SK-N-SH treated with all-trans-retinoic acid at 6 μM for 48 hours (cell line): ENCODE results near the gene SLC6A6.

ENCODE experiments used
- ATAC-seq: fragments of 200-7000 bp; cut with Tn5 transposase; 3 replicates; pipeline ENCODE4 v1.9.1; 2020; ENCODE audit warnings: mild to moderate bottlenecking, moderate library complexity
- ARNTL ChIP-seq: fragments of 450-650 bp; formaldehyde crosslinking; IDR thresholded peaks from 2 replicates; pipeline ENCODE4 v1.5.0; 2020; ENCODE audit warnings: low read depth, mild to moderate bottlenecking, moderate library complexity, borderline replicate concordance
- BACH2 ChIP-seq: fragments of 250-450 bp; sonication (Bioruptor Pico); IDR thresholded peaks from 2 replicates; pipeline ENCODE4 v1.9.0; 2021; ENCODE audit warnings: mild to moderate bottlenecking, borderline replicate concordance
- CSDC2 ChIP-seq: fragments of 250-450 bp; sonication (Bioruptor Pico); IDR thresholded peaks from 2 replicates; pipeline ENCODE4 v1.5.0; 2020; ENCODE audit warnings: mild to moderate bottlenecking, moderate library complexity
- ESRRG ChIP-seq: fragments of 250-450 bp; sonication (Bioruptor Pico); IDR thresholded peaks from 2 replicates; pipeline ENCODE4 v1.6.1; 2021; ENCODE audit warnings: mild to moderate bottlenecking
- ISL1 ChIP-seq: fragments of 250-450 bp; sonication (Bioruptor Pico); IDR thresholded peaks from 2 replicates; pipeline ENCODE4 v2.1.2; 2022; ENCODE audit warnings: mild to moderate bottlenecking, moderate library complexity
- OSR1 ChIP-seq: fragments of 250-450 bp; sonication (Bioruptor Pico); IDR thresholded peaks from 2 replicates; pipeline ENCODE4 v1.8.0; 2022; ENCODE audit warnings: moderate library complexity, mild to moderate bottlenecking, inconsistent platforms
- PPARA ChIP-seq: fragments of 250-450 bp; sonication (Bioruptor Pico); IDR thresholded peaks from 2 replicates; pipeline ENCODE4 v1.5.0; 2020; ENCODE audit warnings: mild to moderate bottlenecking, borderline replicate concordance
- RARB ChIP-seq: fragments of 250-450 bp; sonication (Bioruptor Pico); IDR thresholded peaks from 2 replicates; pipeline ENCODE4 v1.8.0; 2021; ENCODE audit warnings: mild to moderate bottlenecking, moderate library complexity
- TCF4 ChIP-seq: fragments of 250-450 bp; sonication (Bioruptor Pico); IDR thresholded peaks from 2 replicates; pipeline ENCODE4 v1.8.0; 2021; ENCODE audit warnings: mild to moderate bottlenecking, moderate library complexity, borderline replicate concordance
- TOX ChIP-seq: fragments of 250-450 bp; sonication (Bioruptor Pico); IDR thresholded peaks from 2 replicates; pipeline ENCODE4 v1.8.0; 2021; ENCODE audit warnings: mild to moderate bottlenecking, moderate library complexity, borderline replicate concordance
- ZC3H10 ChIP-seq: fragments of 250-450 bp; sonication (Bioruptor Pico); IDR thresholded peaks from 2 replicates; pipeline ENCODE4 v1.5.1; 2021; ENCODE audit warnings: mild to moderate bottlenecking, moderate library complexity
- ZNF70 ChIP-seq: fragments of 450-650 bp; formaldehyde crosslinking; IDR thresholded peaks from 2 replicates; pipeline ENCODE4 v1.5.0; 2020; ENCODE audit warnings: mild to moderate bottlenecking, moderate library complexity
- TF ChIP-seq, protein P1 (sequence below): fragments of 250-450 bp; sonication (Bioruptor Pico); IDR thresholded peaks from 2 replicates; pipeline ENCODE4 v1.8.0; 2020; ENCODE audit warnings: mild to moderate bottlenecking, moderate library complexity, borderline replicate concordance
- TF ChIP-seq, protein P2 (sequence below): fragments of 250-450 bp; sonication (Bioruptor Pico); IDR thresholded peaks from 2 replicates; pipeline ENCODE4 v1.5.0; 2020; ENCODE audit warnings: mild to moderate bottlenecking, moderate library complexity
- TF ChIP-seq, protein P3 (sequence below): fragments of 250-450 bp; sonication (Bioruptor Pico); IDR thresholded peaks from 2 replicates; pipeline ENCODE4 v1.5.1; 2020; ENCODE audit warnings: low read depth, mild to moderate bottlenecking, moderate library complexity
- TF ChIP-seq, protein P4 (sequence below): fragments of 250-450 bp; sonication (Bioruptor Pico); IDR thresholded peaks from 2 replicates; pipeline ENCODE4 v1.8.0; 2021; ENCODE audit warnings: low read depth, mild to moderate bottlenecking, moderate library complexity, borderline replicate concordance

Gene SLC6A6

DNA sequence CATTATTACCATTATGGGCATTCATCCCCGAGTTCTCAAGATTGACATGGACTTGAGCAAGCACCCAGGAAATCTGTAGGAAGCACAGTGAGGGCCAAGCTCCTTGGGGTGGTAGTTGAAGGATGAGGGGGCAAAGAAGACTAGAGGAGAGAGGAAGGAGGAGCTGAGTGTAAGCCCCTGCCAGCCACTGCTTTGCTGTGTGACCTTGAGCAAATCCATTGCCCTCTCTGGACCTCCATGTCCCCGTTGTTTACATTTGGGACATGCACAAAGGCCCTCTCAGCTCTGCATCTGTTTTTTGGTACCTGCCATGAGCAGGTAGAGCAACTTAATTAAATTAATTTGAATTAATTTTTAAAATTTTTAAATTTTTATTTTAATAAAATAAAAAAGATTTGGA, 33.5 kb upstream of the SLC6A6 start (continued):
- TF ChIP-seq, protein P1, sequence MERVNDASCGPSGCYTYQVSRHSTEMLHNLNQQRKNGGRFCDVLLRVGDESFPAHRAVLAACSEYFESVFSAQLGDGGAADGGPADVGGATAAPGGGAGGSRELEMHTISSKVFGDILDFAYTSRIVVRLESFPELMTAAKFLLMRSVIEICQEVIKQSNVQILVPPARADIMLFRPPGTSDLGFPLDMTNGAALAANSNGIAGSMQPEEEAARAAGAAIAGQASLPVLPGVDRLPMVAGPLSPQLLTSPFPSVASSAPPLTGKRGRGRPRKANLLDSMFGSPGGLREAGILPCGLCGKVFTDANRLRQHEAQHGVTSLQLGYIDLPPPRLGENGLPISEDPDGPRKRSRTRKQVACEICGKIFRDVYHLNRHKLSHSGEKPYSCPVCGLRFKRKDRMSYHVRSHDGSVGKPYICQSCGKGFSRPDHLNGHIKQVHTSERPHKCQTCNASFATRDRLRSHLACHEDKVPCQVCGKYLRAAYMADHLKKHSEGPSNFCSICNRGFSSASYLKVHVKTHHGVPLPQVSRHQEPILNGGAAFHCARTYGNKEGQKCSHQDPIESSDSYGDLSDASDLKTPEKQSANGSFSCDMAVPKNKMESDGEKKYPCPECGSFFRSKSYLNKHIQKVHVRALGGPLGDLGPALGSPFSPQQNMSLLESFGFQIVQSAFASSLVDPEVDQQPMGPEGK (CRISPR knock-in tag) = no peak

DNA sequence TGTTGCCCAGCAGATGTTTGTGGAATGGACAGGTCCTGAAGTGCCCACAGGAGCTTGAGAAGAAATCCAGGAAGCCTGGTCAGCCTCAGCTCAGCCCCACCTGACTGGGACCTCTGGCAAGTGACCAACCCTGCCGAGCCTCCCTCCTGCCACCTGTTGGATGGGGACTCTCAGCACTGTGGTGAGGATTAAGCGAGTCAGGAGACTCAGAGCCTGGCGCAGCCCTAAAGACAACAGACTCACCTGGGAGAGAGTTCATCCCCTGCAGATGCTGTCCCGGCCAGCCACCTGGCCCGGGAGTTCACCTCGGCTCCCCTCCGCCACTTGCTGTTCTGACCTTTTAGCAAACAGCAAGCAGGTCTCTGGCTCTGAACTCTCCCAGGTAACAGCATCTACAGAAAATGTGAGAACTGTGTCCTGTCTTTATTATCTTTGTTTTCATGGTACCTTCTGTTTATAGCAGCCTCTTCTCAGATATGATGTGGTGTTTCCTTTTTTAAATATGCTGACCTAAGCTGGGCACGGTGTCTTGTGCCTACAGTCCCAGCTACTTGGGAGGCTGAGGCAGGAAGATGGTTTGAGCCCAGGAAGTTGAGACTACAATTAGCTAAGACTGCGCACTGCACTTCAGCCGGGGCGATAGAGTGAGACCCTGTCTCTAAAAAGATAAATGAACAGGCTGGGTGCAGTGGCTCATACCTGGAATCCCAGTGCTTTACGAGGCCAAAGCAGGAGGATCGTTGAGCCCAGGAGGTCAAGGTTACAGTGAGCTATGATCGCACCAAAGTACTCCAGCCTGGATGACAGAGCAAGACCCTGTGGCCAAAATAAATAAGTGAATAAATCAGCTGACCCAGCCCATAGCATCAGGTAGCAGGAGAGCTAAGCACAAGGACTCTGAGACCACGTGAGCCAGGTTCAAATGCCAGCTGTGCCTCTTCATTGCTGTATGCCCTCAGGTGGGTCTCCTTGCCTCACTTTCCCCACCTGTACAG, 32.4 kb upstream of the SLC6A6 start:
- TF ChIP-seq TCF4 (no peak), PPARA (CRISPR knock-in tag) (no peak), ESRRG (no peak), RARB (CRISPR knock-in tag) (no peak), ZNF70 (CRISPR knock-in tag) (no peak), CSDC2 (CRISPR knock-in tag) (no peak), ARNTL (no peak), ZC3H10 (CRISPR knock-in tag) (no peak)
- TF ChIP-seq, protein P2, sequence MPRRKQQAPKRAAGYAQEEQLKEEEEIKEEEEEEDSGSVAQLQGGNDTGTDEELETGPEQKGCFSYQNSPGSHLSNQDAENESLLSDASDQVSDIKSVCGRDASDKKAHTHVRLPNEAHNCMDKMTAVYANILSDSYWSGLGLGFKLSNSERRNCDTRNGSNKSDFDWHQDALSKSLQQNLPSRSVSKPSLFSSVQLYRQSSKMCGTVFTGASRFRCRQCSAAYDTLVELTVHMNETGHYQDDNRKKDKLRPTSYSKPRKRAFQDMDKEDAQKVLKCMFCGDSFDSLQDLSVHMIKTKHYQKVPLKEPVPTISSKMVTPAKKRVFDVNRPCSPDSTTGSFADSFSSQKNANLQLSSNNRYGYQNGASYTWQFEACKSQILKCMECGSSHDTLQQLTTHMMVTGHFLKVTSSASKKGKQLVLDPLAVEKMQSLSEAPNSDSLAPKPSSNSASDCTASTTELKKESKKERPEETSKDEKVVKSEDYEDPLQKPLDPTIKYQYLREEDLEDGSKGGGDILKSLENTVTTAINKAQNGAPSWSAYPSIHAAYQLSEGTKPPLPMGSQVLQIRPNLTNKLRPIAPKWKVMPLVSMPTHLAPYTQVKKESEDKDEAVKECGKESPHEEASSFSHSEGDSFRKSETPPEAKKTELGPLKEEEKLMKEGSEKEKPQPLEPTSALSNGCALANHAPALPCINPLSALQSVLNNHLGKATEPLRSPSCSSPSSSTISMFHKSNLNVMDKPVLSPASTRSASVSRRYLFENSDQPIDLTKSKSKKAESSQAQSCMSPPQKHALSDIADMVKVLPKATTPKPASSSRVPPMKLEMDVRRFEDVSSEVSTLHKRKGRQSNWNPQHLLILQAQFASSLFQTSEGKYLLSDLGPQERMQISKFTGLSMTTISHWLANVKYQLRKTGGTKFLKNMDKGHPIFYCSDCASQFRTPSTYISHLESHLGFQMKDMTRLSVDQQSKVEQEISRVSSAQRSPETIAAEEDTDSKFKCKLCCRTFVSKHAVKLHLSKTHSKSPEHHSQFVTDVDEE = no peak
- TF ChIP-seq, protein P3, sequence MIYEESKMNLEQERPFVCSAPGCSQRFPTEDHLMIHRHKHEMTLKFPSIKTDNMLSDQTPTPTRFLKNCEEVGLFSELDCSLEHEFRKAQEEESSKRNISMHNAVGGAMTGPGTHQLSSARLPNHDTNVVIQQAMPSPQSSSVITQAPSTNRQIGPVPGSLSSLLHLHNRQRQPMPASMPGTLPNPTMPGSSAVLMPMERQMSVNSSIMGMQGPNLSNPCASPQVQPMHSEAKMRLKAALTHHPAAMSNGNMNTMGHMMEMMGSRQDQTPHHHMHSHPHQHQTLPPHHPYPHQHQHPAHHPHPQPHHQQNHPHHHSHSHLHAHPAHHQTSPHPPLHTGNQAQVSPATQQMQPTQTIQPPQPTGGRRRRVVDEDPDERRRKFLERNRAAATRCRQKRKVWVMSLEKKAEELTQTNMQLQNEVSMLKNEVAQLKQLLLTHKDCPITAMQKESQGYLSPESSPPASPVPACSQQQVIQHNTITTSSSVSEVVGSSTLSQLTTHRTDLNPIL (CRISPR knock-in tag) = no peak
- TF ChIP-seq, protein P1 (CRISPR knock-in tag) = no peak
- no peak for ATAC-seq

DNA sequence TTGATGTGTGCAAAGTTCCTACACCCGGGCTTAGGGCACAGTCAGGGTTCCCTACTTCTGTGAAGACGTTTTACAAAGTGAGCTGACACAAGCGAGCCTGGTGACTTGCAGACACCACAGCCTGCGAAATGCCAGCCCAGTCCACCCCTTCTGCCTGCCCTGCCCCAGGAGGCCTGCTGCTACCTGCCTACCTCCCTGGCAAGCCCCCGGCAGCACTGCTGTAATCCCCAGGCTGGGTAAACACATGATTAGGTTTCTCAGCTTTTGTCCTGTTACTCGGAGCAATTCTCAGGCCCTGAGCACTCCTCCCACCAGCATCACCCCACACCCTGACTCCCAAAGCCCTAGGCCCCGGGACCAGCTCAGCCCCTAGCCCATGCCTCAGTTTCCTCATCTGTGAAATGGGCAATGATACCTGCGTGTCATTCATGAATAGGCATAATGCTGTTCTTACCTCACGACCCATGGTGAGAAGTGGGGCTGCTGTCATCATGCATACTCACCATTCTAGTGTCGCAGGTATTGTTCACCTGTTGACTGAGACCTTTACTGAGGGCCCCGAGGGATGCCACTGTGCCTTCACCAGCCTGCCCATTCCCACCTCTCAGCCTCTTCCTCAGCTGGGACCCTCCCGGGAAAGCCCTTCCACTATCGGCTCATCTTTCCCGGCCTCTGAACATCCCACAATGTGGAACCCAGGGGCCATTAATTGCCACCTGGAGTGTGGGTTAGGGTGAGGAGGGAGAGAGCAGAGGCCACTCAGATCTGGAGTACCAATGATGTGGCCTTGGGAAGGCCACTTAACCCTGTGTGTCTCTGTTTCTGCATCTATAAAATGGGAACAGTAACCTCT, 31.5 kb upstream of the SLC6A6 start:
- ATAC-seq = no peak
- TF ChIP-seq, protein P1 (CRISPR knock-in tag) = no peak
- TF ChIP-seq OSR1 (no peak), RARB (CRISPR knock-in tag) (no peak), BACH2 (CRISPR knock-in tag) (no peak), ZC3H10 (CRISPR knock-in tag) (no peak), ISL1 (no peak), ZNF70 (CRISPR knock-in tag) (no peak; the same call in 1 of the 2 replicates), TOX (CRISPR knock-in tag) (no peak)
- TF ChIP-seq, protein P4, sequence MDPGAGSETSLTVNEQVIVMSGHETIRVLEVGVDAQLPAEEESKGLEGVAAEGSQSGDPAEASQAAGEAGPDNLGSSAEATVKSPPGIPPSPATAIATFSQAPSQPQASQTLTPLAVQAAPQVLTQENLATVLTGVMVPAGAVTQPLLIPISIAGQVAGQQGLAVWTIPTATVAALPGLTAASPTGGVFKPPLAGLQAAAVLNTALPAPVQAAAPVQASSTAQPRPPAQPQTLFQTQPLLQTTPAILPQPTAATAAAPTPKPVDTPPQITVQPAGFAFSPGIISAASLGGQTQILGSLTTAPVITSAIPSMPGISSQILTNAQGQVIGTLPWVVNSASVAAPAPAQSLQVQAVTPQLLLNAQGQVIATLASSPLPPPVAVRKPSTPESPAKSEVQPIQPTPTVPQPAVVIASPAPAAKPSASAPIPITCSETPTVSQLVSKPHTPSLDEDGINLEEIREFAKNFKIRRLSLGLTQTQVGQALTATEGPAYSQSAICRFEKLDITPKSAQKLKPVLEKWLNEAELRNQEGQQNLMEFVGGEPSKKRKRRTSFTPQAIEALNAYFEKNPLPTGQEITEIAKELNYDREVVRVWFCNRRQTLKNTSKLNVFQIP (CRISPR knock-in tag) = no peak
- TF ChIP-seq, protein P2 = no peak
